Retina (tissue), 1 donor: ENCODE measurements around the gene STRADB.
"Not testable (repeated sequence)": the region's sequence is repeated elsewhere in the genome, so short reads cannot be mapped to it uniquely, and the experiment has no call there.

Experiments used
- DNase-seq: peaks from one replicate; pipeline ENCODE4 v3.0.0-alpha.2; 2016

The STRADB gene

GRCh38 chr2:201430839-201431238 is 20.7 kb upstream of the STRADB start:
- no peak for DNase-seq

DNA sequence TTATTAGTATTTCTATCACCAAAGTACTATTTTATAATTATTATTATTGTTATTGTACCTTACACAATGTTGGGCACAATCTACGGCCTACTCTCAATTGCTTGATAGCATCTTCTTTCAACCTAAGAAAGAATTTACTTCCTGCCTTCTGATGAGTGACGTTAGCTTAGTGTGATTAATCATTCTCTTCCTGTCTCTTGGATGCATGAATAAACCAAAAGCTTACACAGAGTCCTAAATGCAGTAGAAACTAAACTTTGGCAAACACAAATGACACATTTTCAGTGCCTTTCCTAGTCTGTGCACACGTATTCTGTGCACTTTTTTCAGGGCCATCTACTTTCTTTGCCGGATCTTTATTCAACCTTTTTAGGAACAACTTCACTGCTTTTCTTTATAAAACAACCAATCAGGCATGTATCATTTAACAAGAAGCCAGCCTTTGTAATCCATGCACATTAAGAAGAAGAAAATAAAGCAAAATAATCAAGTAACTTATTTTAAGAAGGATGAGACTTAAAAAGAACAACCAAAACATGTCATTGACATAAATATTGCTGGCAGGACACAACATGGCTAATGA is 19.4 kb upstream of the STRADB start:
- DNase-seq, result no peak

DNA sequence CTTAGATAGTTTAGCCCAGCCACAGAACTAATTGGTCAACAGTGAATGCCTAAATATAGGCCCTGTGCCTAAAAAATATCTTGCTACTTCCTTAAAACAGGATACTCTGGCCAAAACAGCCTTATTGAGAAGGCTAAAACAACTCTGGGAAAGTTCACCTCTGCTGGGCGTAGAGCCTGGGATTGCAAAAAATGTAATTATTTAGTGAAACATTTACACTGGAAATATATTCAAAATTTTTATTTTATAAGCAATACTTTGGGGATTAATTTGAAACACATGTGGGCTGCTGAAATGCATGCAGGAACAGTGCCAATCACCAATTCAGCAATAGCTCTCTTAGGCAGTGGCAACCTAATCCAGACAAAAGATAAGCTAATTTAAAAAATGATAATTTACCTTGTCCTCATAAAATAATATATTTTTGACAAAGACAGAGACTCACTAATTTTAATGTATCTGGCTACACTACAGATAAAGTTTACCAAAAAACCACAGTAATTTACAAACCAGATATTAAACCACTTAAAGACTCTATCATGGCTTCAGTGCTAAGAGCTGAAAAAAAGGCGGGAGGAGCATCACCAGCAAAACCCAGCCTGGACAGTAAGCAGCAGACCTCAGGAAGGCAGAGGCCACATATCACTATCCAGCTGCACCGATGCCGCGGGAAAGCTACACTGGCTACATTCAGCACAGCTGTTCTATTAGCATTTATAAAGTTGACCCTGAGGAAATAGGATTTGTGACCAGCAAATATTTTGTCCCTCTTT is 18.7 kb upstream of the STRADB start:
- DNase-seq, result no peak

- DNase-seq, result no peak
Measured at GRCh38 chr2:201433394-201433995, 18.0 kb upstream of the STRADB start.

- DNase-seq, result no peak
Measured at GRCh38 chr2:201436141-201436540, 15.4 kb upstream of the STRADB start.

- DNase-seq, result not testable (repeated sequence)
Measured at GRCh38 chr2:201439336-201439922, 12.1 kb upstream of the STRADB start.

- no peak for DNase-seq
Measured at GRCh38 chr2:201440182-201440581, 11.4 kb upstream of the STRADB start.

DNA sequence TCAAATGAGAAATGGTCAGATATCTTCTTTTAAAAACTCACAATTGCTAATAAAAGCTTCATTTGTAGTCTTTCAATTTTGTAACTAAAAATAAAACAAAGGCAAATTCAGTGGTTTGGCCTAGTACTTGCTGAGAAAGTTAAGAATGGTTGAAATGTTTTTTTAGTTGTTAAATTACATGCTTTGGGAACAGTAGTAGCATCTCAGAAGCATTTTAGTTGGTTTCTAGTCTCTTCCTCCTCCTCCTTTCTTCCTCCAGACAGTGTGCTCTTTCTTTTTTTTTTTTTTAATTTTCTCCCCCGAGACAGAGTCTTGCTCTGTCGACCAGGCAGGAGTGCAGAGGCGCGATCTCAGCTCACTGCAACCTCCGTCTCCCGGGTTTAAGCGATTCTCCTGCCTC is 10.1 kb upstream of the STRADB start:
- no peak for DNase-seq

- DNase-seq, result no peak
Measured at GRCh38 chr2:201444746-201445465, 6.6 kb upstream of the STRADB start.

DNA sequence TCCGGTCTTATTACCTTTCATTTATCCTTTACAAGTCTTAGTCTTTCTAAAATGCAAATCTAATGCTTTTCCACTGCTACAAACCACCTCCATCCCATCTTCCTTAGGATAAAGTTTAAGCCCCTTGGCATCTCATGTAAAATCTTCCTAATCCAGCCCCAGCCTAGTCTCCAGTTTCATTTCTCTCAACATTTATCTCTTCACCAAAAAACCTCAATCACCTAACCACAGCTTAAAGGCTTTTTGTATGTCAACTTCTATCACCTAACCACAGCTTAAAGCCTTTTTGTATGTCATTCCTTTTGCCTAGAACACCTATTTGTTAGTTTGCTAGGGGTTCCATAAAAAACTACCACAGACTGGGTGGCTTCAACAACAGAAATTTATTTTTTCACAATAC is 4.5 kb upstream of the STRADB start:
- no peak for DNase-seq

DNA sequence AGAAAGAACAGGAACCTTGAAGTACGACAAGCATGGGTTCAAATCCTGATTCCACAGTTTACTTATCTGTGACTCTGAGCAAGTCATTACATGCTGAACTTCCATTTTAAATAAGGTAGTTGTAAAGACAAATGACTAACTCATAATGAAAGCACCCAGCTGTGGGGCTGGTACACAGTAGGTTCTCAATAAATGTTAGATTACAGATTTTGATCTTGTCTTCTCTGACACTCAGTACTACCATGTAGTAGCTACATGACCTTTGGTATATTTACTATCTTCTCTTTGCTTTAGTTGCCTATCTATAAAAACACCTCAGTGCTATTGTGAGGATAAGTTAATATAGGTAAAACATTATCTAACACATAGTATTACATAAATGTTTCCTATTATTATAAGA is 3.5 kb upstream of the STRADB start:
- no peak for DNase-seq

DNA sequence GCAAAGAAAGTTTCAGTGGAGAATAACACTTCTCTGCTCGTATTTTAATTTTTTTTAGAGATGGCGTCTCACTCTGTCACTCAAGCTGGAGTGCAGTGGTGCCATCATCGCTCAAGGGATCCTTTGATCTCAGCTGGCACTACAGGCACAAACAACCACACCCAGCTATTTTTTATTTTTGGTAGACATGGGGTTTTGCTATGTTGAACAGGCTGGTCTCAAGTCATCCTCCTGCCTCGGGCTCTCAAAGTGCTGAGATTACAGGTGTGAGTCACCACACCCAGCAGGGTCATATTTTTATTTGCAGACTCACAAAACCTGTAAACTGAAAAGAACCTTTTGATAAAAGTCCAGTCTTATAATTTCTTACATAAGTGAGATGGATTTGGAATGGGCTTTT is 2.8 kb upstream of the STRADB start:
- no peak for DNase-seq

DNA sequence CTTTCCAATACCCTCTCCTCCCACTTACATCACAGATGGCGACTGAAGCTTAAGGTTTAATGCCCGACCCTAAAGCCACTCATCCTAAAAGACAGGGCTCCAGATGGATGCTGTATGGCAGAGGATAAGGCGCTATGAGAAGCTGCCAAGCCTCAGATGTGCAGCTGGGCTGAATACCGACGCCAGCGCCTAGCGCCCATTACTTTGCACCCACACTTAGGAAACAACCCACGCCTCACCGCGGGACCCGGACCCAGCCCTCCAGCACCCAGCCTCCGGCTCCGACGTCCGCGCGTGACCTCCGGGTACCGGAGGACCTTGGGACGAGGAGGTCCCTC is 617 bp upstream of the STRADB start:
- DNase-seq, result no peak

DNA sequence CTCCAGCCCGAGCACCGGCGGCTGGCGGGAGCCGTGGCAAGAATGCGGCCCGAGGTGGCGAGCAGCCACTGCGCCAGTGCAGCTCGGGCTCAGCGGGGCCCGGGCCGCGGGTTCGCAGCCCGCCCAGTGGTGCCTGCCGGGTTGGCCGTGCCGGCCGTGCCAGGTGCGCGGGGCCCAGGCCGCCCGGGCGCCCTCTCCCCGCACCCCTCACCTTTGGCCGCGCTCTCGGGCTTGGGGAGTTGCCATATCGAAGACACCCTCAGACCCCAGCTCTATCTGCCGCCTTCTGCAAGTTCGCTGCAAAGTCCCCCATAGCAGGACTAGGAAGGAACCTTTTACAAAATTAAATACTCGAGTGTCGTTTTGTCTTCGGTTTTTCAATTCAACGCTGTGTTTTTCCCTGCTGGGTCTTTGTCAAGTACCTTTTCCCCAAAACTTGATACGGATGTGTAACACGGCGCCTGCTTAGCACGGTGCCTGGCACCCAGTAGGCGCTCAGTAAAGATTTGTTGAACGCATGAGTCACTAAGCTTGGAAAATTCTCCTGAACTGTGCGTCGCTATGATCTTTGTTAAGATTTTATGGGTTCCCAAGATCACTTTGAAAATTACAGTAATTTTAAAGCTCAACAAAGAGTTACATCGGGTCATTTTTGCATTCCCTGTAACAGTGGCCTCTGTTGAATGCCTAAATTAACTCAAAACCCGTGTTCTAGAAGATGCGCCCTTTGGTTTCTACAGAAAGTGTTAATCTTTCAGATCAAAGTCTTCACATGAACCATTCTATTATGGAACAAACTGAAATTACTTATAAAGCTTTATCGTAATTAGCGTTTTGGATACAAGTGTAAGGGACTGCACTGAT is 750 bp downstream of the STRADB start:
- DNase-seq, result no peak

GRCh38 chr2:201452922-201453643 is 1.5 kb downstream of the STRADB start:
- DNase-seq, result peak; percentile 58

DNA sequence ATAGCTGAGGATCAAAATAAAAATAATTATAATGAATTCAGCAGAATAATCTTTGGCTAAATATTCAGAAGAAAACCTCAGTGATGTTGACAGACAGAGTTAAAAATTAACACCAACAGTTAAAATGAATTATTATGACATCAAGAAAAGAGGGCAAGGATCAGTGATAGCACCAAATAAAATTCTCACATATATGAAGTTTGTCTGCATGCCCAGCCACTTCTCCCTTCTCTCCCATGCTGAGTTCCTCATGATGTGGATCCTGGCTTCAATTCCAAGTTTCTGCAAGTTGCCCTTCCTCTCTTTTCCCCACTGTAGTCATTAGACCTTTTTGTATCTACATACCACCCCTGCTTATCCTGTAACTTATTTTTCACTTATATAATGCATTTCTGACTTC is 6.8 kb downstream of the STRADB start:
- DNase-seq, result no peak

DNA sequence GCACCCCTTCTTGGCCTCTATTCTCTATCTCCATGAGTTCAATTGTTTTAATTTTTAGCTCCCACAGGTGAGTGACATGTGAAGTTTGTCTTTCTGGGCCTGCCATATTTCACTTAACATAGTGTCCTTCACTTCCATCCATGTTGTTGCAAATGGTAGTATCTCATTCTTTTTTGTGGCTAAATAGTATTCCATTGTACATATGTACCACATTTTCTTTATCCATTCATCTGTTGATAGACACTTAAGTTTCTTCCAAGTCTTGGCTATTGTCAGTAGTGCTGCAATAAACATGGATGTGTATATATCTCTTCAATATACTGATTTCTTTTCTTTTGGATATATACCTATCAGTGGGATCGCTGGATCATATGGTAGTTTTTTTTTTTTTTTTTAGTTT is 9.0 kb downstream of the STRADB start:
- no peak for DNase-seq

DNA sequence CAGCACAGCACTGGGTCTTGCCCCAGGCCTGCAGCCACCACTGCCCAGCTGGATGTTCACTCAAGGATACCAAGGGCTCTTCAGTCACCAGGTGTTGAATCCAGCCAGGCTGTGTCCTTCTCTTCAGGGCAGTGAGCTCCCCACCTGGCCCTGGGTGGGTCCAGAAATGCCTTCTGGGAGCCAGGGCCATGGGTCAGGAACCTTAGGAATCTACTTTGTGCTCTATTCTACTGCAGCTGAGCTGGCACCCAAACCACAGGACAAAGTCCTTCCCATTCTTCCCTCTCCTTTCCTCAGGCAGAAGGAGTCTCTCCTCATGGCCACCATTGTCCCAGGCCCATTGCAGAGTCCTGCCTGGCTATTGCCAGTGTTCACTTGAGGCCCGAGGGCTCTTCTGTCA is 13.0 kb downstream of the STRADB start:
- no peak for DNase-seq

DNA sequence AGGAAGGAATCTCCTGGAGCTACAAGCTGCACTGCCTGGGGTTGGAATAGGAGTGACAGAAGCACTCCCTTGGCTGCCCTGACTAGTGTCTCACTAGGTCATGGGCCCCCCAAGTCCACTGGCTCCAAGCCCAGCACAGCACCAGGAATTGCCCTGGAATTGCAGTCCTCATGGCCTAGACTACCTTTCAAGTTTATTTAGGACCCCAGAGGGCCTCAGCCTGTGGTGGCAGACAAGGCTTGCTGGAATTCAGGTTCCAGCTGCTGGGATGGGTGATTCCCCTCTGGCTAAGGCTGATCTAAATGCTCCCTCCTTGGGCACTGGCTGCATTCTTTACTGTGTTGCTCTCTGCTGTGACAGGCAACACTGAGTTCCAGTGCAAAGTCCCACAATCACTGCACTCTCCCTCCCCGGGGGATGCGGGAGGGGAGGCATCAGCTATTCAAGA is 14.0 kb downstream of the STRADB start:
- no peak for DNase-seq

GRCh38 chr2:201466050-201466675 is 14.6 kb downstream of the STRADB start:
- DNase-seq, result no peak

GRCh38 chr2:201467666-201468065 is 16.1 kb downstream of the STRADB start:
- no peak for DNase-seq
